Colon (tissue), 2 donors: Measurements from ENCODE around the gene CFLAR.
"Not testable (repeated sequence)": the region's sequence is repeated elsewhere in the genome, so short reads cannot be mapped to it uniquely, and the experiment has no call there.

Experiments
- FAIRE-seq: peaks from 2 replicates; lab custom pipeline; 2012; peaks lifted over from hg19 to GRCh38; lab: Jason Lieb, UNC
- donor health status: control.
- donor health status: control.

Gene CFLAR

DNA sequence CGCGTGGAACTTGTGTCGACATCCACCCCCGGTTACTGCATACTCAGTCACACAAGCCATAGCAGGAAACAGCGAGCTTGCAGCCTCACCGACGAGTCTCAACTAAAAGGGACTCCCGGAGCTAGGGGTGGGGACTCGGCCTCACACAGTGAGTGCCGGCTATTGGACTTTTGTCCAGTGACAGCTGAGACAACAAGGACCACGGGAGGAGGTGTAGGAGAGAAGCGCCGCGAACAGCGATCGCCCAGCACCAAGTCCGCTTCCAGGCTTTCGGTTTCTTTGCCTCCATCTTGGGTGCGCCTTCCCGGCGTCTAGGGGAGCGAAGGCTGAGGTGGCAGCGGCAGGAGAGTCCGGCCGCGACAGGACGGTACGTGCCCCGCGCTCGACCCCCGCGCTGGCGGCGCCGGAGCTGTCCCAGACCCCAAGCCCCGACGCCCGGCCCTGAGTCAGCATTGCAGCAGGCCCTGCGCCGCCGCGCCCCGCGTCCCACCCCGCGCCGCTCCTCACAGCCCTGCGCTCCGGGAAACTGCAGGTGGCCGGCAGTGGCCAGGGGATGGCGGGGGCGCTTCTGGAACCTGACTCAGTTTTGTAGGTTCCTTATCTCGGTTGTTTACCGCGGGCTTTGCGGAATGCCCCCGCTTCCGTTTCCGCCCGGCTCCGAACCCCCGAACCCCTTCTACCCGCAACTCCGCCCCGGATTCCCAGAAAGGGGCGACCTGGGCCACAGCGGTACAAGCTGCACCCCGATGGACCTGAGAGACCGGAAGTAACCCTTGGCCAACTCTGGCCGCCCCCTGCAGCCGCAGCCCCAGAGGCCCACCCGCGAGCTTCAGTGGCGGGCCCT is at the start of gene CFLAR:
Gene CFLAR, plus strand, starts transcription at position 50 of the 844 bp plus-strand sequence. CDS start 13,702 bp downstream, outside the sequence.
- no peak for FAIRE-seq

- FAIRE-seq: no peak
These were observed 45.0 kb upstream of the CFLAR start for GRCh38 chr2:201070948-201071478.

- FAIRE-seq: no peak
These were observed 44.3 kb upstream of the CFLAR start, which contains the start of the genes HYCC2 and NDUFB3 for GRCh38 chr2:201071479-201072200. Gene HYCC2 (minus strand): TSS chr2:201071671. CDS start chr2:201024009, 47,662 bp downstream. Gene NDUFB3 (plus strand): TSS chr2:201072001. CDS start chr2:201078883, 6,882 bp downstream.

DNA sequence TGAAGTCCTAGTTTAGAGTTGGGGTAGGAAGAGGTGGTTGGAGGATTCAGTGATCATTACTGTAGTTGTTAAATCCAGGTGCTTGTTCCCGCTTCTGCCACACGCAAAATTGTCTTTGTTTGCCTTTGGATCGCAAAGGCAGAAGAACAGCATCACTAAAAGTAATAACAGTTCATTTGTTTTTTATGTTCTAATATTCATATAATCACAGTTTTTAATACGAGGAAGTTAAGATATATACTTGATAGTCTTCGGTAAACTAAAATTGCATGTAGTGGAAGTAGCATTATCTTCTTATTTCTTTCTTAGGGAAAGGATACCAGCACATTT is 43.8 kb upstream of the CFLAR start:
- no peak for FAIRE-seq

DNA sequence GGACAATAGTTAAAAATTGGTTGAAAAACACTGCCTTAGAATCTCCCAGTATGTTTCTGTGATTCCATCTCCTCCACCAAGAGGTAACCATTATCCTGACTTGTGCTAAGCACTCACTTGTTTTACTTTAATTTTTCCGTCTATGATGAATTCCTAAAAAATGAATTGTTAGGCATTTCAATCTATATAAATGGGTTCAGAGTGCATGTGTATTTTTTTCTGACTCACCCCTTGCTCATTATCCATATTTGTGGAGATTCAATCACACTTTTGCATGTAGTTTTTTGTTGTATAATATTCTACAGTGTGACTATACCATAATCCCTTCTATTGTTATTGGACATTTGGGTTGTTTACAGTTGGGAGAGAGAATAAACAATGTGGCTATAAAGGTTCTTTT is 42.9 kb upstream of the CFLAR start:
- FAIRE-seq: no peak

GRCh38 chr2:201074996-201075395 is 41.0 kb upstream of the CFLAR start:
- FAIRE-seq: no peak

GRCh38 chr2:201084863-201085262 is 31.1 kb upstream of the CFLAR start:
- FAIRE-seq: no peak

- no peak for FAIRE-seq
These were observed 25.4 kb upstream of the CFLAR start for GRCh38 chr2:201090574-201090973.

GRCh38 chr2:201093573-201093972 is 22.4 kb upstream of the CFLAR start:
- no peak for FAIRE-seq

DNA sequence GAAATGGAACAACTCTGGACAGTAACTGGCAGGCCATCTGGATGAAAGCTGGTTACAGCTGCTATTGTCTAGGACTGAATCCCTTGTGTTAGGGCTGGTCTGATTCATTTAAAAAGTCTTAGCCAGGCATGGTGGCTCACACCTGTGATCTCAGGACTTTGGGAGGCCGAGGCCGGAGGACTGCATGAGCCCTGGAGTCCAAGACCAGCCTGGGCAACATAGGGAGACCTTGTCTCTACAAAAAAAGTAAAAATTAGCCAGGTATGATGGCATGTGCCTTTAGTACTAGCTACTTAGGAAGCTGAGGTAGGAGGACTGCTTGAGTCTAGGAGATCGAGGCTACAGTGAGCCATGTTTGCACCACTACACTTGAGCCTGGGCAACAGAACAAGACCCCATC is 15.5 kb upstream of the CFLAR start:
- no peak for FAIRE-seq

DNA sequence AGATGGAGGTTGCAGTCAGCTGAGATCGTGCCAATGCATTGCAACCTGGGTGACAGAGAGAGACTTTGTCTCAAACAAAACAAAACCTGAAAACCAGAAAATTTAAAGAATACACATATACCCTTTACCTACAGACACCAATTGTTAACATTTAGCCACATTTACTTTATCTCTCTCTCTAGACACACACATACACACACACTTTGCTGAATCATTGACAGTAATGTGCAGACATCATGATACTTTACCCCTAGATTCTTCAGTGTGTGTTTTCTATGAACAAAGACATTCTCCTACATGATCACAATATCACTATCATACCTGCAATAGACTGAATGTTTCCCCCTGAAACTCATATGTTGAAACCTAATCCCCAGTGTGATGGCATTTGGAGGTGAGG is 10.2 kb upstream of the CFLAR start:
- no peak for FAIRE-seq

DNA sequence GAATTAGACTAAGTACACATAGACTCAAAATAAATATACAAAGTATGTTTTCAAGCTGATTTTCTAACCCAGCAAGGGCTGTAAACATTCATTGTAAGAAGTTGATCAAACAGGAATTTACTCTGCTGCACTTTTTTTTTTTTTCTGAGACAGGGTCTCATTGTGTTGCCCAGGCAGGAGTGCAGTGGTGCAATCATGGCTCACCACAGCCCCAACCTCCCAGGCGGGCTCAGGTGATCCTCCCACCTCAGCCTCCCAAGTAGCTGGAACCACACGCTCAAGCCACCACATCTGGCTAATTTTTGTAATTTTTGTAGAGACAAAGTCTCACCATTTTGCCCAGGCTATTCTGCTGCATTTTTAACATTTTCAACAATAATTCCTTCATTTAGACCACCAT is 8.3 kb upstream of the CFLAR start:
- FAIRE-seq: no peak

- no peak for FAIRE-seq
These were observed 7.6 kb upstream of the CFLAR start for GRCh38 chr2:201108341-201108740.

DNA sequence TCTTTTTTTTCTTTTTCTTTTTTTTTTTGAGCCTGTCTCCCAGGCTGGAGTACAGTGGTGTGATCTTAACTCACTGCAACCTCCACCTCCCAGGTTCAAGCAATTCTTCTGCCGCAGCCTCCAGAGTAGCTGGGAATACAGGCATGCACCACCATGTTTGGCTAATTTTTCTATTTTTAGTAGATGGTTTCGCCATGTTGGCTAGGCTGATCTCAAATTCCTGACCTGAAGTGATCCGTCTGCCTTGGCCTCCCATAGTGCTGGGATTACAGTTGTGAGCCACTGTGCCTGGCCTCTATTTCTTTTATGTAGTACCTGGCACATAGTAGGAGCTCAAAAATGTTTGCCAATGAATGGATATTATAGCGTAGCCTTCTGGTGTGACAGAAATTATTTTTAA is 6.8 kb upstream of the CFLAR start:
- no peak for FAIRE-seq

- no peak for FAIRE-seq
These were observed 5.3 kb upstream of the CFLAR start for GRCh38 chr2:201110615-201111014.

DNA sequence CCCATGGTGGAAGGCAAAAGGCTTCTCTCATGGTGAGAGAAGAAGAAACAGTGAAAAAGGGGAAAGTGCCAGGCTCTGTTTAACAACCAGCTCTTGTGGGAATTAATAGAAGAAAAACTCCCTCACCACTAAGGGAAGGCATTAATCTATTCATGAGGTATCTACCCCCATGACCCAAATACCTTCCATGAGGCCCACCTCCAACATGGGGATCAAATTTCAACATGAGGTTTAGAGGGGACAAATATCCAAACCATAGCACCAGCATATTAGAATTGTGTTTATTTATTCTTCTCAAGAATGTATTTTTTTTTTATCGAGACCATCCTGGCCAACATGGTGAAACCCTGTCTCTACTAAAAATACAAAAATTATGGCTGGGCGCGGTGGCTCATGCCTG is 4.9 kb upstream of the CFLAR start:
- no peak for FAIRE-seq

- no peak for FAIRE-seq
These were observed 1.6 kb upstream of the CFLAR start for GRCh38 chr2:201114350-201114749.

GRCh38 chr2:201114846-201115245 is 1.1 kb upstream of the CFLAR start:
- FAIRE-seq: no peak

DNA sequence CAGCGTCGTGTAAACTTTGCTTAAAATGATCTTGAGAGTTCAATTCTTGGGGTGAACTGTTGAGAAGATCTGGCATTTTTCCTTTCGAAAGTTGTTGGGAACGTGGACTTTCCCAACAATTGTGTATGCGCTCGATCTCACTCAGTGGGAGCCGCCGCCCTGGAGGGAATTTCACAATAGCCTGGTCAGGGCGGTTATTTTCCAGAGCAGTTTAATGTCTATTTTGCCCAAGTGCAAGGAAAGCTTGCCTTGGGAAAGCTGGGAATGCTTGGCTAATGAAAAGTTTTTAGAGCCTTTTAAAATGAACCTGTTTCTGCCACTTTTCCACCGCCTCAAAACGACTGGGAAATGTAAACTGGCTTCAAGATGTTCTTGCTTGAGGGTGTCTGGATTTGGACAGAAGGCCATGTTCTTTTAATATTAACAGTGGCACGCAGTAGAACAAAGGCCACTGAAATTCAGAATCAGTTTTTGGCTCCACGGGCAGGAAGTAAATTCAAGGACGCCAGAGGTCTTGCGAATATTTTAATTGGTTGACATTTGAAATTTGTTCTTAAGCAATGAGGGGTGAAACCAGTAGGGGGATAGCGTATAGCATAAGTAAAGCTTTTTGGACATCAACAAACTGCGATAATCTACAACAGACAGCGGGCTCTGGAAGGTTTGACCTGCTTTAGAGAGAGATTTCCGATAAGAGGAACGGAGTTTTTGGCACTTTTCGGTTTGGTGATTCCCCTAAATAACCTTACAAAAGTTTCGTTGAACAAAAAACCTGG is 1.2 kb downstream of the CFLAR start:
- no peak for FAIRE-seq

DNA sequence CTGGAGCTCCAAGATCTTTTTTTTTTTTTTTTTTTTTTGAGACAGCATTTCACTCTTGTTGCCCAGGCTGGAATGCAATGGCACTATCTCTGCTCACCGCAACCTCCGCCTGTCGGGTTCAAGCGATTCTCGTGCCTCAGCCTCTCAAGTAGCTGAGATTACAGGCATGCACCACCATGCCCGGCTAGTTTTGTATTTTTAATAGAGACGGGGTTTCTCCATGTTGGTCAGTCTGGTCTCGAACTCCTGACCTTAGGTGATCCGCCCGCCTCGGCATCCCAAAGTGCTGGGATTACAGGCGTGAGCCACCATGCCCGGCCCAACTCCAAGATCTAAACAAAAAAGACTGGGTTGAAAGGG is 1.8 kb downstream of the CFLAR start:
- FAIRE-seq: not testable (repeated sequence)

DNA sequence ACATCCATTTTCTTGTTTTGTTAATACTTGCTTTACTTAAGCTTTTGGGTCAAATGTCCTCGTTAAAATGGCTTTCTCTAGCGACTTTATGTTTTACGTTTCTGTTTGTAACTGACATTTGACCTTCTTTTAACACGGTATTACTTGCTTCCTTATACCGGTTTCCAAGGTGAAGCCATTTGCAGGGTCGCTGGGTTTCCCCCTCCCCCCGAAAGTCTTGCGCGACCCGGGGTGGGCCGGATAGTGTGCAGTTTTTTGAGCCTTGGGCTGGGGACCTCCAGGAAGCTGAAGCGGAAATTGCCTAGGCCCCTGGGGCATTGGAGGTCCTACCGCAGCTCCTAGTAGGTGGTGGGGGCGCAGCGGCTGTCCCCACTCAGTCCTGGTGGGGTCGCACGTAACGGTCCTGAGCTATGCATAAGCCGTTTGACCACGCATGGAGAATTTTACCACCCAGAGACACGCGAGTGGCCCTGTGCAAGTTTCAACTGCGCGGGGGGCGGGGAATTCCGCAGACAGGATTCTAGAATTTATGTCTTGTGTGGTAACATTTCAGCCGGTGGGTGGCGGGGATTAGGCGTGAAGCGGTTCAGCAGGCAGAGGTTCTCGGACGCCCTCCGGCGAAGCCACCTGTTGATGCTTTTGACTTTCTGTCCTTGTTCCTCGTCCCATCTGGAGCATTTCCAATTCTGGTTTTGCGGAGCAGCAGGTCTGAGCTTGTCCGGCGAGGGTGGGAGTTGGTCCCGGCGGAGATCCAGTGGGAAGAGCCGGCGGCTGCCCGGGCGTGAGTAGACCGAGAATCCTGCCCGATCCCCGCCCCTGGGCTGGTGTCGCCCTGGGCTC is 2.4 kb downstream of the CFLAR start:
- FAIRE-seq: no peak
